A549 (cell line): ENCODE results near the gene HERC2.

Experiments
- JUN ChIP-seq, 2 experiments: fragments of >200 bp; sonication (Bioruptor Twin); formaldehyde crosslinking; IDR thresholded peaks; 2 replicates in 1 of 2; 3 replicates in 1 of 2; pipeline ENCODE4 v1.6.1; 2016 to 2017
- MAZ ChIP-seq: fragments of 150-350 bp; IDR thresholded peaks from 2 replicates; pipeline ENCODE4 v1.6.1; 2014; ENCODE audit warnings: antibody characterized with exemption, low read depth, low read length, borderline replicate concordance
- POLR2A ChIP-seq: IDR thresholded peaks from 2 replicates; pipeline ENCODE4 v1.6.1; 2012; ENCODE audit warnings: mild to moderate bottlenecking, low read length
- TF ChIP-seq, protein P1 (sequence below): fragments of >200 bp; sonication (Bioruptor Twin); formaldehyde crosslinking; IDR thresholded peaks from 3 replicates; pipeline ENCODE4 v1.5.1; 2016

DNA sequence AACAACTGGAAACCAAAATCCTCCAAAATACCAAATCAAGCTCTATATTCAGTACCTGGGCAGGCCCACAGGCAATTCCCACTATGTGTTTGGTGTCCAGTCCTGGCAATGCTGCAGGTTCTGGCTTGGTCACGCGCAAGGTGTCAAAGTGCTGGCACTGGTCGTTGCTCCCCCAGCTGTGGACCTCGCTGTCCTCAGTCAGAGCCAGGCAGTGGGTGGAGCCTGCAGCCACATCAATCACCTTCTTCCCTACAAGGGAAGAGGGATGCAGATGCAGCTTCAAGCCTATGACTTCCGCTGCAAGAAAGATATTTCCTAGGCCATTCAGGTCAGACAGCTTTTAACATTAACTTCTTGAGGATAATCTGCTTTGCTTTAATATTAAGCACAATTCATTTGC, 61.3 kb downstream of the HERC2 start:
- TF ChIP-seq, protein P1, sequence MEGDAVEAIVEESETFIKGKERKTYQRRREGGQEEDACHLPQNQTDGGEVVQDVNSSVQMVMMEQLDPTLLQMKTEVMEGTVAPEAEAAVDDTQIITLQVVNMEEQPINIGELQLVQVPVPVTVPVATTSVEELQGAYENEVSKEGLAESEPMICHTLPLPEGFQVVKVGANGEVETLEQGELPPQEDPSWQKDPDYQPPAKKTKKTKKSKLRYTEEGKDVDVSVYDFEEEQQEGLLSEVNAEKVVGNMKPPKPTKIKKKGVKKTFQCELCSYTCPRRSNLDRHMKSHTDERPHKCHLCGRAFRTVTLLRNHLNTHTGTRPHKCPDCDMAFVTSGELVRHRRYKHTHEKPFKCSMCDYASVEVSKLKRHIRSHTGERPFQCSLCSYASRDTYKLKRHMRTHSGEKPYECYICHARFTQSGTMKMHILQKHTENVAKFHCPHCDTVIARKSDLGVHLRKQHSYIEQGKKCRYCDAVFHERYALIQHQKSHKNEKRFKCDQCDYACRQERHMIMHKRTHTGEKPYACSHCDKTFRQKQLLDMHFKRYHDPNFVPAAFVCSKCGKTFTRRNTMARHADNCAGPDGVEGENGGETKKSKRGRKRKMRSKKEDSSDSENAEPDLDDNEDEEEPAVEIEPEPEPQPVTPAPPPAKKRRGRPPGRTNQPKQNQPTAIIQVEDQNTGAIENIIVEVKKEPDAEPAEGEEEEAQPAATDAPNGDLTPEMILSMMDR, result no peak
- no peak for TF ChIP-seq POLR2A
- no peak for TF ChIP-seq MAZ
- TF ChIP-seq JUN (IDR thresholded peaks at IDR 0.05), result no peak
